Measurements from ENCODE around the gene UBC.

UBC gene

GRCh38 chr12:124863416-124864325 is 50.8 kb downstream of the UBC start, which contains the start of gene SCARB1:
Gene SCARB1 (minus strand): TSS chr12:124863864. CDS start chr12:124863720, 144 bp downstream.
- peak; percentile 97 for DNase-seq

DNA sequence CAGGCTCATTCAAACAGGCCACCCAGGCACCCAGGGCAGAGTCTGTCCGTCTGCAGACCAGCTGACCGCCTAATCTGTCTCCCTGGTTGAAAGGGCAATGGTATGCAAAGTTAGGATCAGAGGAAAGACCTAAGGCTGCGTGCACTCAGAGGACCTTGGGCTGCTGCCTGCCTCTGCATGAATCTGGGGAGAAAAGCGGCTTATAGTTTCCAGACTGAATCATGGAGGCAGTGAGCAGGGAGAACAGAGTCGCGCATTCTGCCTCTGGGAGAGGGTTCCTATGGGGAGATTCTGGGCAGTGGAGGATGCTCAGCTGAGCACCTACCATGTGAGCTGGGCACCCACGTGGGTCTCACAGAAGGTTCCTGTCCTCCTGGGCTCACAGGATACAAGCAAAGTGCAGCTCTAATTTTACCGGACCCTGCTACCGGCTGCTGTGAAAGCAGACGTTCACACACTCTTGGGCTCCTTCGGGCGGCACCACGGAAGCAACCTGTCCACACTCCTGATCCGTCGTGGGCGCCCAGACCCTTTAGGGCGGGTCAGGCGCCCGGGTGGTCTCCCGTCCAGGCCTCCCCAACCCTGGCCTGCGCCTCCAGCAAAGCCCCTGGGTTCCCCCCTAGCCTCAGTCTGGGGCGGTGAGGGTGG is 51.6 kb downstream of the UBC start:
- DNase-seq: peak; percentile 78

DNA sequence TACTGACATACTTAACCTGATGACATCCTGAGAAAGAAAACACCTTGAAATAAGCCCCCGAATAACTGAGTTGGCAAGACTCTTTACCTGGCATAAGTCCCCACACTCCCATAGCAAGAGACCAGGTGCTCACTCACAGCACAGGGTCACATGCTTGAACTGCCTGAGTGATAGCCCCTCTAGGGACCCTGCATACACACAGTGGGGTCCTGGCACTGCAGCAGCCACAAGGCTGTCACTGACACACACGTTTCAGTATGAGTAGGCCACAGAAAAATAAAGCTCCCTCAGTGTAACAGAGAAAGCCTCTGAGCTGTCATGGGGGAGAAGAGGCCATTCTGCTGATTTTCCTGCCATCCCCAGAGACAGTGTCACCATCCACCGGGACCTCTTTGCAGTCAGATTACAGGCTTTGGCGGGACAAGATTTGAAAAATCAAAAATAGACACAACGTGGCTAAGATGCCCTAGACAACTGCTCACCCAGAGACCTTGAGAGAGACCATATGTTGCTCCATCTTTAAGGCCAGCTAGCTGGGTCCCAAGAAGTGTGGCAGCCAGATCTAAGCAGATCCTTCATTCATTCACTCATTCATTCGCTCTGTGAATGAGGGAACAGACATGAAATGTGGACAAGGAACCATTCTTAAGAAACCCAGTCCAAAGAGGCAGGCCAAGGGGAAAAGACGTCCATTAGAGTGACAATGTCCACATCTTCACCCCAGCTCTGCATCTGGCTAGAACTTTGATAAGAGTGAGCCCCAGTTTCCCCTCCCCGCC is 52.4 kb downstream of the UBC start:
- no peak for DNase-seq
